ENCODE data around the gene RAI14. TPM values are rescaled to one million over a fixed set of nuclear protein-coding genes. Genes with fewer than 3 reads are reported as not detected.
"Not testable (repeated sequence)": the region's sequence is repeated elsewhere in the genome, so short reads cannot be mapped to it uniquely, and the experiment has no call there.

RAI14 gene
- polyA plus RNA-seq, 4 donors, result 81.2 to 145 (median 102) TPM

DNA sequence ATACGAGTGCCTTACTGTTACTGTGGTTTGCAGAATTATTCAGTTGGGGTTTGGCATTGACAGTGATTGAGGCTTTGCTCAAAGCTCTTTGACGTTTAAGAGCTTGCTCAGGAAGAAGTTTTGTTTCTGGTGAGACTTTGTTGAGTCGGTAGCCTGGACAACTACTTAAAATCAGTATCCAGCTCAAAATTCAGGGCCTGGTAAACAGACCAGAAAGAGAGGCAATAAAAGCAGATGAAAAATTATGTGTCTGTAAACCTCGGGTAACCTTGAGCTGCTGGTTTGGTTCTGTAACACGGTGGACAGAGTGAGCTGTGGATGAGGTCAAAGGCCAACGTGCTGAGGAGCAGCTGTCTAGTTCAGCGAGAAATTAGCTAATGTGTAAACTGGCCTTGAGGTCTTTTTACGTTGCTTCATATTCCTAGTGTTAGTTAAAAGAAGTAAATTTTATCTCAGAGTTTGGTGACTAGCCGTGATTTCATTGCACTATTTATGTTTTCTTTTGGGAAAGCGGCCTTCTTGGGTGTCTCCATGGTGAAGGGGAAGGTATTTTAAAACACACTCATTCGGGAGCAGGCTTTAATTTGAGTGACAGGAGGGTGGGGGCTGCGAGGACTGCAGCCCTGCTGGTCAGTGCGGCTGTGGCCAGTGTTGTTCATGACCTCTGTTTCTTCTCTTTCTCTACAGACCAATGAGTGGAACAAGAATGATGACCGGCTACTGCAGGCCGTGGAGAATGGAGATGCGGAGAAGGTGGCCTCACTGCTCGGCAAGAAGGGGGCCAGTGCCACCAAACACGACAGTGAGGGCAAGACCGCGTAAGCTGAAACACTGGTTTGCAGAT lies 100.9 kb downstream of the RAI14 start:
- DNase-seq (ENCODE audit: low read depth in 4 of 4, low spot score in 3 of 4), result peak; percentile 47 to 69 (median 56)

DNA sequence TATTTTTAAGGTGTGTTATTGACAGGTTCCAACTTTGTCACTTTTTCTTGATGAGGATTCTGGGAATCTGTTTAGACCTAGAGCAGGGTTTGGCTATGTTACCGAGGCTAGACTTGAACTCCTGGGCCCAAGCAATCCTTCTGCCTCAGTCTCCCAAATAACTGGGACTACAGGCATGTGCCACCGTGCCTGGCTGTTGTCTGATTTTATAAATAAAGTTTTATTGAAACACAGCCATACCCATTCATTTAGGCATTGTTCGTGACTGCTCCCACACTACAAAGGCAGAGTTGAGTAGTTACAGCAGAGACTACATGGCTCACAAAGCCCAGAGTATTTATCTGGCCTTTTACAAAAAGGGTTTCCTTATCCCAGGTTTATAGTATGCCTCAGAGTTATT lies 102.4 kb downstream of the RAI14 start:
- DNase-seq (ENCODE audit: low read depth in 4 of 4, low spot score in 3 of 4), result no peak

DNA sequence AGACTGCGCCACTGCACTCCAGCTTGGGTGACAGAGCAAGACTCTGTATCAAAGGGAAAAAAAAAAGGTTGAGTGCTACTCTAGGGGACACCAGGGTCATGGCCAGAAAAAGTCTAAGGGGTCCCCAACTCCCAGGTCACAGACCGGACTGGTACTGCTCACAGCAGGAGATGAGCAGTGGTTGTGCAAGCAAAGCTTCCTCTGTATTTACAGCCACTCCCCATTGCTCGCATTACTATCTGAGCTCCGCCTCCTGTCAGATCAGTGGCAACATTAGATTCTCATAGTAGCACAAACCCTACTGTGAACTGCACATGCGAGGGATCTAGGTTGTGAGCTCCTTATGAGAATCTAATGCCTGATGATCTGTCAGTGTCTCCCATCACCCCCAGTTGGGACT lies 103.1 kb downstream of the RAI14 start:
- DNase-seq (ENCODE audit: low read depth in 4 of 4, low spot score in 3 of 4), result not testable (repeated sequence)

DNA sequence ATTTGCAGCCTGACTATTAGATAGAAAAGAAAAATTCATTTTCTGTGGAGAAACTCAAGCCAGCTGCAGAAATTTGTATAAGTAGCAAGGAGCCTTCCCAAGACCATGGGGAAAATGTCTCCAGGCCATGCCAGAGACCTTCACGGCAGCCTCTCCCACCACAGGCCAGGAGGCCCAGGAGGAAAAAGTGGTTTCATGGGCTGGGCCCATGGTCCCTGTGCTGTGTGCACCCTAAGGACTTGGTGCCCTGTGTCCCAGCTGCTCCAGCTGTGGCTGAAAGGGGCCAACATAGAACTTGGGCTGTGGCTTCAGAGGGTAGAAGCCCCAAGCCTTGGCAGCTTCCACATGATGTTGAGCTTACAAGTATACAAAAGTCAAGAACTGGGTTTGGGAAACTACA lies 109.5 kb downstream of the RAI14 start:
- no peak for DNase-seq (ENCODE audit: low read depth in 4 of 4, low spot score in 3 of 4)

DNA sequence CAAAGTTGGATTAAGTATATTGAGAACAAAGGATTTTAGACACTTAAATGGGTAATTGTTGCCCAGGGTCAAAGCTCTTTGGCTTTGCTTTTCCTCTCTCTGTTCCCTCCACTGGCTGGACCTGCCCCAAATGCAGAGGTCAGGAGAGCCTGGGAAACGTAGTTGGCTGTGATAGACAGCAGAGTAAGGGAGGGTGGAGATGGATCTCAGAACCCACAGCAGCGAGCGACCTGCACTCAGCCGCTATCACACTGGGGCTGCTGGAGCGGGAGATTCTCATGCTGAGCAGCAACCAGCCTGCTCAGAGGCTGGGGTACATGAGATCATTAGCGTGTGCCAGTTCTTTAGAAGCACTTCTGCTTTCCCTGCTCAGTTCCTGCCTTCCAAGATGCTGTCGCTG lies 111.1 kb downstream of the RAI14 start:
- no peak for DNase-seq (ENCODE audit: low read depth in 4 of 4, low spot score in 3 of 4)

DNA sequence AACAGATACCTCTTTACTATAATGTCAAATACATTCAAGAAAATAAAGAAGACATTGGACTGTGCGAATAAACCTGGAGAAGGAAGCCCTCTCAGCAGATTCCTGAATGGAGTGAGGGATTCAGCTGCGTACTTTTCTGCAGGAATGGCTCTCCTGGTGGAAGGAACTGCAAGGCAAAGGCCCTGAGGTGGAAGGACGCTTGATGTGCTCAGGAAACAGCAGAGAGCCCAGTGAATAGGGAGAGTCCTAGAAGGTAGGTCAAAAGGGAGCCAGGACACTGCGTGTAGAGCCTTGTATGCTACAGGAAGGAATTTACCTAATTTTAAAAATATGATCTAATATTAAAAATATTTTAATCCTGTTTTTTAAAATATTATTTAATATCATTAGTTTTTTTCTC lies 114.4 kb downstream of the RAI14 start:
- DNase-seq (ENCODE audit: low read depth in 4 of 4, low spot score in 3 of 4), result no peak

DNA sequence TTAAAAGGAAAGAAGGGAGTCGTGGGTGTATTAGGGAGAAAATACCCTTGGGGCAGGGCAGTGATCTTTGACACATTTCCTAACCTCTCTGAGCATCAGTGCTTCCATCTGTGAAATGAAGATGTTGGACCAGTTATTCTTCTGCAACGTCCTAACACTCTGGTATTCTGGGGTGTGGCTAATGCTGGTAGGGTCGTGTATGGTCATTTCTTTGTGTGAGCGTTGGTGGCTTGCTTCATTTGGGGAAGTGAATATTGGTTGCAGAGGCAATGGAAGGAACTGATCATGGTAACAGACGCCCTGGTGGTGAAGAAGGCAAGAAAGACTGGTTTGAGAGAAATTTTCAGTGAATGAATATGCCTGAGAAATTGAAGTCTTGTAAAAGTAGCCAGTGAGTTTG lies 114.9 kb downstream of the RAI14 start:
- DNase-seq (ENCODE audit: low read depth in 4 of 4, low spot score in 3 of 4), result no peak

DNA sequence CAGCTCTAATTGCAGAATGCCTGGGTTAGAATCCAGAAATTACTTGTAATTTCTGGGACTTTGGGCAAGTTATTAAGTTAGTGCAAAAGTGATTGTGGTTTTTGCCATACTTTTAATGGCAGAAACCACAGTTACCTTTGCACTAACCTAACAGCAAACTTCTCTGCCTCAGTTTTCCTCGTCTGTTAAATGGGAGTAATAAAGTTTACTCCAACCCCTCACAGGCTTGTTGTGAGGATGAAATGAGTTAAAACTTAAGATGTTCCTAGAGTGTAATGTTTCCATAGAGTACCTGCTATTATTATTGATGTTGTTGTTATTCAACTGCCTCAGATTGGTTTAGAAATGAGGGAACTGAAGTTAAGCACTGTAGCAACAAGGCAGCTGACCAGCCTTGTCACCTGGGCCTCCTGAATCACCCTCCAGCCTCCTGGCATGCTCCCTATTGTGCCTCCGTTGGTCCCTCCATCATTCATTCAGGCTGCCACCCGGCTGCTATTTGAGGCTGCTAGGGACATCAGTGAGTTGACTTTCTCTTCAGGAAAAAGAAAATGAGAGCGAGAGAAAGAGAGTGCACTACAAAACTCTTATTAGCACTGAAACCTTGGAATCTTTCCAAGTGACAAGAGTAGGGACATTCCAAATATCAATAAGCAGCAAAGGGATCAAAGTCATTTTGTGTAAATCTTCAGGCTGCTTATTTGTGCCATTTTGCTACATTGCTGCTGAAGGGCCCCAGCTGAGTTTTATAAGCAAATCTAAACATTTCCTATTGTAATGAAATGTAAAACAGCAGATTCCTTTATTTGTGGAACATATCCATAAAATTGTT lies 116.4 kb downstream of the RAI14 start:
- DNase-seq (ENCODE audit: low read depth in 4 of 4, low spot score in 3 of 4), result no peak

DNA sequence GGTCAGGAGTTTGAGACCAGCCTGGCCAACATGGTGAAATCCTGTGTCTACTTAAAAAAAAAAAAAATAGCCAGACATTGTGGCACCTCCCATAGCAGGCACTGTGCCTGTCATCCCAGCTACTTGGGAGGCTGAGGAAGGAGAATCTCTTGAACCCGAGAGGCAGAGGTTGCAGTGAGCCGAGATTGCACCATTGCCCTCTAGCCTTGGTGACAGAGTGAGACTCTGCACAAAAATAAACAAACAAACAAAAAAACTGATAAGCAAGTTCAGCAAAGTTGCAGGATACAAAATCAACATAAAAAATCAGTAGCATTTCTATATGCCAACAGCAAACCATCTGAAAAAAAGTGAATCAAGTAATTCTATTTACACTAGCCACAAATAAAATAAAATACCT lies 118.0 kb downstream of the RAI14 start:
- DNase-seq (ENCODE audit: low read depth in 4 of 4, low spot score in 3 of 4), result no peak

DNA sequence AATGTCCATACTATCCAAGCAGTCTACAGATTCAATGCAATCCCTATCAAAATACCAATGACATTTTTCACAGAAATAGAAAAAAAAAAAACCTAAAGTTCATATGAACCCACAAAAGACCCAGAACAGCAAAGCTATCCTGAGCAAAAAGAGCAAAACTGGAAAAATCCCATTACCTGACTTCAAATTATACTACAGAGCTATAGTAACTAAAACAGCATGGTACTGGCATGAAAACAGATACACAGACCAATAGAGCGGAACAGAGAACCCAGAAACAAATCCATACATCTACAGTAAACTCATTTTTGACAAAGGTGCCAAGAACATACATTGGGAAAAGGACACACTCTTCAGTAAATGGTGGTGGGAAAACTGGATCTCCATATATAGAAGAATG lies 118.5 kb downstream of the RAI14 start:
- not testable (repeated sequence) for DNase-seq (ENCODE audit: low read depth in 4 of 4, low spot score in 3 of 4)

DNA sequence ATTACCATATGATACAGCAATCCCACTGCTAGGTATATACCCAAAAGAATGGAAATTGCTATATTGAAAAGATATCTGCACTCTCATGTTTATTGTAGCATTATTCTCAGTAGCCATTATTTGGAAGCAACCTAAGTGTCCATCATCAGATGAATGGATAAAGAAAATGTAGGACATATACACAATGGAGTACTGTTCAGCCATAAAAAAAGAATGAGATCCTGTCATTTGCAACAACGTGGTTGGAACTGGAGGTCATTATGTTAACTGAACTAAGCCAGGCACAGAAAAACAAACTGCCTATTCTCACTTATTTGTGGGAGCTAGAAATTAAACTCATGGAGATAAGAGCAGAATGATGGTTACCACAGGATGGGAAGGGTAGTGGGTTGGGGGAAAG lies 119.8 kb downstream of the RAI14 start:
- no peak for DNase-seq (ENCODE audit: low read depth in 4 of 4, low spot score in 3 of 4)

DNA sequence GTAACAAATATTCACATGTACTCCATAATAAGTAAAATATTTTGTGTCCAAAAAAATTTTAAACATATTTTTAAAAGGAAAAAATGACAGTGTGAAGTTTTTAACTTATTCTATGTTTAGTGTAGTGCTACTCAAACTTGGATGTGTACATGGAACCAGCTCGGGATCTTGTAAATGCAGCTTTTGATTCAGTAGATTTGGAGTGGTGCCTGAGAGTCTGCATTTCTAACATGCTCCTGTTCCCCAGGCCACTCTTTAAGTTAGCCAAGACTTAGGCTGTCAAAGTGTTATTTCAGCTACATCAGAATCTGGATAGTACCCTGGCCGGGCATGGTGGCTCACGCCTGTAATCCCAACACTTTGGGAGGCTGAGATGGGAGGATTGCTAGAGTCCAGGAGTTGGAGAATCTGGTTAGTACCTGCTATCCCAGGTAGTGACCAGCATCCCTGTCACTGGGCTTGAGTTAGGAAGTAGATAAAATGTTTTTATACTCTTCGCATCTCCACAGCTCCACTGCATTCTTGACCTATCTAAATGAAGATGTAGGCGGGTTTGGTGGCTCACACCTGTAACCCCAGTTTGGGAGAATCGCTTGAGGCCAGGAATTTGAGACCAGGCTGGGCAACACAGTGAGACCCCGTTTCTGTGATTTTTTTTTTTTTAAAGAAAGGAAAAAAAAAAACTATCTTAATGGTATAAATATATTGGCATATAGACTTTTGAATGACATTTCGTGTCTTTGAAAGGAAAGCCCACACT lies 122.1 kb downstream of the RAI14 start:
- DNase-seq (ENCODE audit: low read depth in 4 of 4, low spot score in 3 of 4), result no peak

DNA sequence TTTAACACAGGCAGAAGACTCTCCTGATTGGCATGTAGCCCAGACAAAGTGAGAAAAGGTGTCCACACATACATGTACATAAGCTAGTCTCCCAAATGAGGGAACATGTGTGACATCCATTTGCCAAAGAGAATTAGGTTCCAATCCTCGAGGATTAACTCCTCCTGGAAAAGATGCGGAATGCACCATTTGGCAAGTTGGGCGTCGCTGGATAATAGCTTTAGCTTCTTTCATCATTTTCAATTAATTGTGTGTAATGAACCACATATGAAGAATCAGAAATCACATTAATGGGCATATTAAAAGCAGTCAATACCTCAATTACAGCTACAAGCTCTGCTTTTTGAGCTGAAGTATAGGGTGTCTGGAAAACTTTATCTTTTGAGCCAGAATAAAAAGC lies 127.8 kb downstream of the RAI14 start:
- not testable (repeated sequence) for DNase-seq (ENCODE audit: low read depth in 4 of 4, low spot score in 3 of 4)

DNA sequence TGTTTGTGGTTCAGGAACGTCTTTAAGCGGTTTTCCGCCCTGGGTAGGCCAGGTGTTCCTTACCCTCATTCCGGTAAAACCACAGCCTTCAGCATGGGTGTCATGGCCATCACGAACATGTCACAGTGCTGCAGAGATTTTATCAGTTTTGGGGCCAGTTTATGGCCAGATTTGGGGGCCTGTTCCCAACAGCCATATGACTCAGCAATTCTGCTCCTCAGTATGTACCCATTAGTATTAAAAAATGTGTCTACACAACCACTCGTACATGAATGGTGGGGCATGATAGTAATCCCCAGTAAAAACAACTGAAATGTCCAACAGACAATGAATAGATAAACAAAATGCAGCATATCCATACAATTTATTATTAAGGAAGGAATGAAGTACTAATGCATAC lies 130.9 kb downstream of the RAI14 start:
- no peak for DNase-seq (ENCODE audit: low read depth in 4 of 4, low spot score in 3 of 4)

DNA sequence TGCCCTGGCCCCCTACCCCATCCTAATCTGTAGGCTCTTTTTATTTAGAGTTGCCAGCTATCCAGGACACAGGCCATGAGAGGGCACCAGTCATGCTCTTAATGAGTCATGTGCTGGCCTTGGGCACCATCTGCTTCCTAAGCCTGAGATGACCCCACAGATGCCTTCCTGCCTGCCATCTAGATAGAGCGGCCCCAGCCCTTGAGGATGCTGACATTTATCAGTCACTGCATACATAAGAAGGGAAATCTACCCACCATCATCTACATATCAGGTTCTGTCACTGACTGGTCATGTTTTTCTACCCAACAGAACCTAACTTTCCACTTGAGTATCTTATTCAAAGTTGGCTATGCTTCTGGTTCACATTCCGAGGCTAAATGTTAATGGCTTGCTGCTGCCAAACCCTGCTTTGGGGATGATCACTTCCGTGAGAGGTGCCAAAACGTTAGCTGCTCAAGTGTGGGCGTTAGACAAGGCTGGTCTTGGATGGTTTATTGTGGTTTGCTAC lies 132.9 kb downstream of the RAI14 start:
- DNase-seq (ENCODE audit: low read depth in 4 of 4, low spot score in 3 of 4), result no peak

DNA sequence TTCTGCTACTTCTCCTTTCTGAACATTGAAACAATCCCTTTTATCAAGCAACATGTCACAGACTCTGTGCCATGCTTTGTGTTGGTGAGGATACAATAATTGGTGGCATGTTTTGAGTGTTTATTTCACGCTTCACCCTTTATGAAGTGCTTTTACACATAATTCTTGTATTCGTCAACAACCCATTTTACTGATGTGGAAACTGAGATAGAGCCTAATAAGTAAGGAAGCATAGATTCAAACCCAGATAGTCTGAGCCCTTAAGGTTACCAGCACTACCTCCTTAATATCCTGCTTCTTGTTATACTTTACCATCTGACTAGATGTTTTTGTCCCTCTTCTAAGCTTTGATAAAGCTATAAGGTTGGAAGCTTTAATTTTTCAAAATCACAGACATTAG lies 133.5 kb downstream of the RAI14 start:
- DNase-seq (ENCODE audit: low read depth in 4 of 4, low spot score in 3 of 4), result no peak

DNA sequence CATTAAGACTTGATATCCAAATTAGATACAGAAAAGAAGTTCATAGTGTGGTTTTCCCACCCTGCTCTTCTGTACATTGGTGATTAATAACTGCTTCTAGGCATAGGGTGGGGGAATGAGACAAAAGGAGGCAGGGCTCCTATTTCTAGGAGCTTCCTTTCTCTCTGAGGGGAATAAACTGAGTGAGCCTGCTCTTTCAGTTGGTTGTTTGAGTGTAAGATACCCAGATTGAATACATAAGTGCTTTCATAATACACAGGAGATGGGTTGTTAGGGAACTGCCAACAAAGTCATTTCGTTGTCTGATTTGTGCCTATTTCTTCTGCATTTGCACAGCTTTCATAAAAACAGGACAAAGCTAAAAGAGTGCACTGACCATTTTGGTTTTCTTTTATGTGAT lies 133.9 kb downstream of the RAI14 start:
- DNase-seq (ENCODE audit: low read depth in 4 of 4, low spot score in 3 of 4), result no peak

DNA sequence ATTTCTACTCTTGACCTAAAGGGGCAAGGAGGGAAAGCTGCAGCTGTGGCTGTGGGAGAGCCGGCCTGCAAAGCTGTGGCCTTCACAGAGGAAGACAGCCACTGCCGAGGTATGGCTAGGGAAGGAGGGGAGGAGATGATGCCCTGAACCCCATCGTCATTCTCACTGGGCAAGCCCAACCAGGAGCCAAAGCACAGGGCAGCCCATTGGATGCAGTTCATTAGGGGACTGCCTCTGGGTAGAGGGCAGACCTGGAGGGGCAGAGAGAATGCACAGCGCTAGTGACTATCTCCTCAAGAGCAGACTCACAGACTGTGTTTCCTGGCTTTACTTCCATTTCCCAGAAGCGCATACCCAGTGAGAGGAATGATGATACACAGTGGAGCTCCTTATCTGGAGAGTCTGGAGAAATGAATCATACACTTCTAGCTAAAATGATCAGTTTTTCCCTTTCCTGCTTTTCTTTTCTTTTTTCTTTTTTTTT lies 135.7 kb downstream of the RAI14 start:
- no peak for DNase-seq (ENCODE audit: low read depth in 4 of 4, low spot score in 3 of 4)

DNA sequence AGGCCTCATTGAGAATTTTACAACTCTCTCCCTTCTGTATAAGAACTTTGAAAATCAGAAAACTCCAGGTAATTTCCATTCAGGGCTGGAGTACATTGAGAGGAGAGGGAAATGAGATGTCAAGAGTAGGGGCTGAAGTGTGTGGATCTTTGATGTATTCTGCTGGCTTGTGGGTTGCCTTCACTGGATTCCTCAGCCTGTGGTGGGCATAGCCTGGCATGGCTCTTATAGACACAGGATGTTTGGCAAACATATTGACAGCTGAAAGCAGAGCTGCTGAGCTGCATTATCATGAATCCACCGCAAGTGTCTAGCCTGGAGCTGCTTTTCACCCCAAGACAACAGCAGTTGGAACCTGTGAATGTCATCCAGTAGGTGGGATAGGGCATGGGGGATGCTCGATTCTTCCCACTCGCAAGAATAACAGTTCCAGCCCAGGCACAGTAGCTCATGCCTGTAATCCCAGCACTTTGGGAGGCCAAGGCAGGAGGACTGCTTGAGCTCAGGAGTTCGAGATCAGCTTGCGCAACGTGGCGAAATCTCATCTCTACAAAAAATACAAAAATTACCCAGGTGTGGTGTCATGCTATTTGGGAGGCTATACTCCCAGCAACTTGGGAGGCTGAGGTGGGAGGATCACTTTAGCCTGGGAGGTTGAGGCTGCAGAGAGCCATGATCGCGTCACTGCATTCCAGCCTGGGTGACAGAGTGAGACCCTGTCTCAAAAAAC lies 146.9 kb downstream of the RAI14 start:
- no peak for DNase-seq (ENCODE audit: low read depth in 4 of 4, low spot score in 3 of 4)
